ENCODE measurements around the gene GPR17.
A peak's percentile ranks its signal among the peaks of the same experiment; 100 is the strongest.

DNA sequence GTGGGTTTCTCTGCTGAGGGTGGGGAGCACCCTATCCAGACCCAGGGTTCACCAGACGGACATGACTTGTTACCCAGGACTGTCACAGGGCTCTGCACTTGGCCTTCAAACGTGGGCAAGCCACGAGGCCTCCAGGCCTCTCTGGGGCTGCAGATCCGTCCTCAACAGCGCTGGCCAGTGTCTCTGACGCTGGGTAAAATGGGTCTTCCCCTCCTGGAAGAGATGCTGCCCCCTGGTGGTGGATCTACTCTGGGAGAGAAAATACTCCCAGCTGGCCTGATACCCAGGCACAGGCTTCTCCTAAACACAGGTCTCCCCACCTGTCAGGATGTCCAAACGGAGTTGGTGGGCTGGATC lies 3.7 kb downstream of the GPR17 start:
- TF ChIP-seq, protein P1, sequence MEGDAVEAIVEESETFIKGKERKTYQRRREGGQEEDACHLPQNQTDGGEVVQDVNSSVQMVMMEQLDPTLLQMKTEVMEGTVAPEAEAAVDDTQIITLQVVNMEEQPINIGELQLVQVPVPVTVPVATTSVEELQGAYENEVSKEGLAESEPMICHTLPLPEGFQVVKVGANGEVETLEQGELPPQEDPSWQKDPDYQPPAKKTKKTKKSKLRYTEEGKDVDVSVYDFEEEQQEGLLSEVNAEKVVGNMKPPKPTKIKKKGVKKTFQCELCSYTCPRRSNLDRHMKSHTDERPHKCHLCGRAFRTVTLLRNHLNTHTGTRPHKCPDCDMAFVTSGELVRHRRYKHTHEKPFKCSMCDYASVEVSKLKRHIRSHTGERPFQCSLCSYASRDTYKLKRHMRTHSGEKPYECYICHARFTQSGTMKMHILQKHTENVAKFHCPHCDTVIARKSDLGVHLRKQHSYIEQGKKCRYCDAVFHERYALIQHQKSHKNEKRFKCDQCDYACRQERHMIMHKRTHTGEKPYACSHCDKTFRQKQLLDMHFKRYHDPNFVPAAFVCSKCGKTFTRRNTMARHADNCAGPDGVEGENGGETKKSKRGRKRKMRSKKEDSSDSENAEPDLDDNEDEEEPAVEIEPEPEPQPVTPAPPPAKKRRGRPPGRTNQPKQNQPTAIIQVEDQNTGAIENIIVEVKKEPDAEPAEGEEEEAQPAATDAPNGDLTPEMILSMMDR (IDR thresholded peaks at IDR 0.05; ENCODE audit: low read depth, low read length, poor library complexity, severe bottlenecking), result peak; percentile 85
- TF ChIP-seq EZH2phosphoT487 (IDR thresholded peaks at IDR 0.05; ENCODE audit: borderline replicate concordance, low read length), result no peak

Data from DOHH2 (cell line).